ENCODE data around the gene SETD2.
"Not testable (repeated sequence)": the region's sequence is repeated elsewhere in the genome, so short reads cannot be mapped to it uniquely, and the experiment has no call there.

GRCh38 chr3:47026432-47026831 lies 137.5 kb downstream of the SETD2 start:
- not testable (repeated sequence) for TF ChIP-seq CTCF, MAX (IDR thresholded peaks at IDR 0.05; ENCODE audit: low read depth, low read length)

All from NB4 (cell line).